Measurements from ENCODE around the gene DBI.
"Not testable (repeated sequence)": the region's sequence is repeated elsewhere in the genome, so short reads cannot be mapped to it uniquely, and the experiment has no call there.

DBI gene

DNA sequence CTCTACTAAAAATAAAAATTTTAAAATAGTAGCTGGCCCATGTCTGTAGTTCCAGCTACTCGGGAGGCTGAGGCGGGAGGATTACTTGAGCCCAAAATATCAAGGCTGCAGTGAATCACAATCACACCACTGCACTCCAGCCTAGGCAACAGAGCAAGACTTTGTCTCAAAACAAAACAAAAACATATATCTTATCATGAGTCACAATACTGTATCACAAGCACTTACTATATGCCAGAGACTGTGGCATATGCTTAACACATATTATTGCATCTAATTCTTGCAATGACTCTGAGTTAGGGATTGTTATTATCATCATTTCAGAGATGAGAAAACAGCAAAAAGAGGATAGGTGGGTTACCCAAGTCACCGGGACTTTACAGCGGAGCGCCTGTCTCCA lies 35.3 kb downstream of the DBI start:
- DNase-seq (ENCODE audit: low spot score): no peak

- DNase-seq (ENCODE audit: low spot score): no peak
These were observed 36.1 kb downstream of the DBI start for GRCh38 chr2:119402645-119403560.

DNA sequence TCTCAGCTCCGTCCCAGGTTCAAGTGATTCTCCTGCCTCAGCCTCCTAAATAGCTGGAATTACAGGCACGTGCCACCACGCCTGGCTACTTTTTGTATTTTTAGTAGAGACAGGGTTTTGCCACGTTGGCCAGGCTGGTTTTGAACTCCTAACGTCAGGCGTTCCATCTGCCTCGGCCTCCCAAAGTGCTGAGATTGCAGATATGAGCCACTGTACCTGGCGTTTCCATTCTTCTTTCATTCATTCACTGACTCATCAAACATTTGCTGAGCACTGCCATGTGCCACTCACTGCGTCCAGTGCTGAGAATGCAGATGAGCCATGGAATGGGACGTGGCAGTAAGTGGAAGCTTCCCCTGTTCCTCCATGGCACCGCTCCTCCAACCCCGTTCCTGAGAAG lies 36.8 kb downstream of the DBI start:
- DNase-seq (ENCODE audit: low spot score): not testable (repeated sequence)

DNA sequence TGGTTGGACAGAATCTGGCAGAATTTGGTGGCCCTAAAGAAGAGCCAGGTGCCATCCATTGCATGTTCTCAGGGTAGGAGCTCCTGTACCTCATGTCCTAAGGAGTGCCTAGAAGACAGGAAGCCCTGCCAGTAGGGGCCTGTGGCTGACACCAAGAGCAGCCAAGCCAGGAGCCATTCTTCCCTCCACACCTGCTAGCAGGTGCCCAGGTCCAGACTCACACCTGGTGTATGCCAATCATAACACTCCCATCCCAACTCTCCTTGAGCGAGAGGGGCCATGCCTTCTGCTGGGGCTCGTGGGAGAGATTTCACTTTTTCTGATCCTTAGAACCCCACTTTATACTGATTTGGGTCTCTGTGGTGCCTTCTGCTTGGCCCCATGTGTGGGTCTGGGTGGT lies 38.4 kb downstream of the DBI start:
- DNase-seq (ENCODE audit: low spot score): no peak

- peak; percentile 43 for DNase-seq (ENCODE audit: low spot score)
These were observed 40.8 kb downstream of the DBI start for GRCh38 chr2:119407430-119408220.

- DNase-seq (ENCODE audit: low spot score): no peak
These were observed 41.4 kb downstream of the DBI start for GRCh38 chr2:119408221-119408619.

GRCh38 chr2:119409506-119409905 lies 42.7 kb downstream of the DBI start:
- no peak for DNase-seq (ENCODE audit: low spot score)

DNA sequence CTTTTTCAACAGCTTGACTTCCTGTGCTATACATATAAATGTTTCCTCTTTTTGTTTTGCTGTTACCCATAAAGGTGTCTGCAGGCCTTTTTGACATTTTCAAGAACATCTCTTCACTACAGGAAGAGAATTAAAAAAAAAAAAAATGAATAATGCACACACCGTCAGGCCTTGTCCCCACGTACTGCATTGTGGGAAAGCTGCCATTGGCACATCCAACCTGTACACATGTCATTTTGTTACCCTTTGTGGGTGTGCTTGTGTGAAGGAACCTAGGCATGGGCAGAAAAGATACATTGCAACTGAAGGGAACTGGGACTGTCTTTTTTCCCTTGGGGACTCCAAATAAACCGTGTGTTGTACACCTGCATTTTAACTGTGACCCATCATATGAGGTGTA lies 48.1 kb downstream of the DBI start:
- no peak for DNase-seq (ENCODE audit: low spot score)

DNA sequence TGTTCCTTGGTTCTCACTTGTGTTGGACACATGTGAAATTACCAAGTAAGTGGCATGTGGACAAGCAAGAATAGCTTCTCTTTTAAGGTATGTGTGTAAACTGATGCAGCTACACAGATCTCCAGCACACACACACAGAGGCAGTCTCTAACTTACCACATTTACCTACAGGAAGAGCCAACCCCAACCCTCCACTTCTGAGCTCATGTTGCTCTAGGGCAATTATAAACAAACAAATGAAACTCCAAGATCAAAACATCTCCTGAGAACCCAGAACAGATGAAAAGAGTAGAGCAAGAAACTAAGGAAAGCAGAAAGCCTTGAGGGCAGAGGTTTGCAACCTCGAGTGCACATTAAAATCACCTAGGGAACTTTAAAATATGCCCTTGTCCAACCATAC lies 48.9 kb downstream of the DBI start:
- no peak for DNase-seq (ENCODE audit: low spot score)

DNA sequence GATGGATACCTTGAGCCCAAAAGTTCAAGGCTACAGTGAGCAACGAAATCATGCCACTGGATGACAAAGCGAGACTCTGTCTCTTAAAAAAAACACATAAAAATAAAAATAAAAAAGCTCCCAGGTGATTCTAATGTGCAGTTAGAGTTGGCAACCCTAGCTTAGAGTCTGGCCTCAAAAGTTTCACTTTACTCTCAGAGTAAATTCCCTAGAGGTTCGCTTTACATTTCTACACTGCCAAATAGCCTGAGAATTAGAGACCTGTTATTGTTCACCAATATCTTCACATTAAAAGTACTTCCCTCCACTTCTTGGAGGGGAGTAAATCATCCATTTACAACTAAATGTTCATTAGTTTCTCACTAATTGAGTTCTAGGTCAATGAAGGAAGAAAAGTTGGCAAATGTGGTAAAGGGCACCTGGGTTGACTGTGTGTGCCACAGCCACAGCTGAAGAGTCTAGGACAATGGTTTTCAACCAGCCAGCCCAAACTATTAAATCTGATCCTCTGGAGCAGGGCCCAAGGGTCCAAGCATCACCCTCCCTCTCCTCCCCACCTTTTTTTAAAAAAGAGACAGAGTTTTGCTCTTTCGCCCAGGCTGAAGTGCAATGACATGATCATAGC lies 49.6 kb downstream of the DBI start:
- no peak for DNase-seq (ENCODE audit: low spot score)

DNA sequence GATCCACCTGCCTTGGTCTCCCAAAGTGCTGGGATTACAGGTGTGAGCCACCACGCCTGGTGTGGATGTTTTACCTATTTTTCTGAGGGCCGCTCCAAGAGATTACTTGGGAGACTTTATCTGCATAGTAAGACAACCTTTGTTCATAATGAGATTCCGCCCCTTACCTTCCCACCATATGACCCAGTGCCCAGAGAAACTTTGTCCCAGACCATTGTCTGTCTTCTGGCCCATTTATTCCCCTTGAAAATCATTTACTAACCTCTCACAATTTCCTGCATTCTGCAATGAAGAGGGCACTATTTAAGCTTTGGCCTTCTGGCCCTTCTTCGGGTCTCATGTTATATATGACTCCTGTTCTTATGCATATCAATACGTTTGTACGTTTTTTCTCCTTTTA lies 51.1 kb downstream of the DBI start:
- no peak for DNase-seq (ENCODE audit: low spot score)

GRCh38 chr2:119419065-119419464 lies 52.3 kb downstream of the DBI start:
- DNase-seq (ENCODE audit: low spot score): no peak

GRCh38 chr2:119419803-119420508 lies 53.2 kb downstream of the DBI start:
- DNase-seq (ENCODE audit: low spot score): no peak

GRCh38 chr2:119421304-119421703 lies 54.5 kb downstream of the DBI start:
- DNase-seq (ENCODE audit: low spot score): no peak

DNA sequence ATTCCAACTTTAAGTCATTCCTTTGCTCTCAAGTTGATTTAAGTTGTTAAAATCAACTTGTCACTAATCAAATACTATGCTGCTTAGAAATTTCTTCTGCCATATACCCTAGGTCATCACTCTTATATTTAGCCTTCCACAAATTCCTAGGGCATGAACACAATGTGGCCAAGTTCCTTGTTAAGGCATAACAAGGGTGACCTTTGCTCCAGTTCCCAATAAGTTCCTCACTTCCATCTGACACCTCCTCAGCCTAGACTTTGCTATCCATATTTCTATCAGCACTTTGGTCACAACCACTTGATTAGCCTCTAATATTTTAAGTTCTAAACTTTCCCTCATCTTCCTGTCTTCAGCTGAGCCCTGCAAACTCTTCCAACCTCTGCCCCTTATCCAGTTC lies 55.0 kb downstream of the DBI start:
- DNase-seq (ENCODE audit: low spot score): no peak
